Mononuclear cell (primary cell): Measurements from ENCODE around the gene SPEF2. TPM values are rescaled to one million over a fixed set of nuclear protein-coding genes. Genes with fewer than 3 reads are reported as not detected.

Source experiments
- H3K27me3 ChIP-seq: 2 replicates; pipeline ENCODE4 v1.6.0; 2011; ENCODE audit warnings: low read length, control low read depth; ENCODE audit not compliant: insufficient read depth
- H3K4me1 ChIP-seq: 2 replicates; pipeline ENCODE4 v1.5.1; 2011; ENCODE audit warnings: mild to moderate bottlenecking, low read length, control low read depth; ENCODE audit not compliant: insufficient read depth
- H3K4me3 ChIP-seq: 2 replicates; pipeline ENCODE4 v1.5.1; 2011; ENCODE audit warnings: mild to moderate bottlenecking, low read length, moderate library complexity
- H3K9me3 ChIP-seq: 2 replicates; pipeline ENCODE4 v1.5.1; 2011; ENCODE audit warnings: low read depth, mild to moderate bottlenecking, control low read depth, low read length
- total RNA-seq: library from RNA; depleted of rRNA; stranded (reverse); fragments of >200 nt; gene quantifications from one replicate; pipeline ENCODE4 v1.2.3, GENCODE V29; 2012

Gene SPEF2
- total RNA-seq, 1 donor, result 2.9 TPM

- Histone ChIP-seq H3K4me1 (peaks cover 13% of the 10 kb centered on the region), H3K27me3 (no peaks in the 10 kb centered on the region), H3K4me3 (no peak overlapping the region), H3K9me3 (no peaks in the 10 kb centered on the region)
Measured at GRCh38 chr5:35804201-35804653, 186.6 kb downstream of the SPEF2 start.

GRCh38 chr5:35804841-35805240, 187.2 kb downstream of the SPEF2 start:
- Histone ChIP-seq H3K9me3 (no peaks in the 10 kb centered on the region), H3K4me1 (peaks cover 13% of the 10 kb centered on the region), H3K4me3 (no peak overlapping the region), H3K27me3 (no peaks in the 10 kb centered on the region)

GRCh38 chr5:35810601-35811000, 192.9 kb downstream of the SPEF2 start:
- peaks cover 28% of the 10 kb centered on the region for H3K4me1 ChIP-seq
- no peaks in the 10 kb centered on the region for H3K9me3 ChIP-seq
- H3K4me3 ChIP-seq, result no peak overlapping the region
- H3K27me3 ChIP-seq, result no peaks in the 10 kb centered on the region

GRCh38 chr5:35811108-35811741, 193.6 kb downstream of the SPEF2 start:
- H3K4me3 ChIP-seq, result no peak overlapping the region
- peaks cover 31% of the 10 kb centered on the region for H3K4me1 ChIP-seq

GRCh38 chr5:35813521-35813920, 195.9 kb downstream of the SPEF2 start:
- peaks cover 34% of the 10 kb centered on the region for H3K4me1 ChIP-seq
- H3K9me3 ChIP-seq, result no peaks in the 10 kb centered on the region
- no peak overlapping the region for H3K4me3 ChIP-seq
- H3K27me3 ChIP-seq, result no peaks in the 10 kb centered on the region

More at GRCh38 chr5:35811108-35811741, 193.6 kb downstream of the SPEF2 start:
- H3K27me3 ChIP-seq, result no peaks in the 10 kb centered on the region
- no peaks in the 10 kb centered on the region for H3K9me3 ChIP-seq

GRCh38 chr5:35815089-35815936, 197.7 kb downstream of the SPEF2 start:
- Histone ChIP-seq H3K9me3 (no peaks in the 10 kb centered on the region), H3K4me1 (peaks cover 33% of the 10 kb centered on the region), H3K4me3 (no peak overlapping the region), H3K27me3 (no peaks in the 10 kb centered on the region)

- Histone ChIP-seq H3K27me3 (no peaks in the 10 kb centered on the region), H3K4me1 (peaks cover 29% of the 10 kb centered on the region), H3K4me3 (no peak overlapping the region), H3K9me3 (no peaks in the 10 kb centered on the region)
Measured at GRCh38 chr5:35816881-35817521, 199.3 kb downstream of the SPEF2 start.

- Histone ChIP-seq H3K4me3 (no peak overlapping the region), H3K9me3 (no peaks in the 10 kb centered on the region), H3K27me3 (no peaks in the 10 kb centered on the region), H3K4me1 (peaks cover 34% of the 10 kb centered on the region)
Measured at GRCh38 chr5:35819026-35819425, 201.4 kb downstream of the SPEF2 start.

- H3K27me3 ChIP-seq, result no peaks in the 10 kb centered on the region
- no peaks in the 10 kb centered on the region for H3K9me3 ChIP-seq
- H3K4me3 ChIP-seq, result no peak overlapping the region
- peaks cover 35% of the 10 kb centered on the region for H3K4me1 ChIP-seq
Measured at GRCh38 chr5:35819668-35820067, 202.0 kb downstream of the SPEF2 start.

- Histone ChIP-seq H3K9me3 (no peaks in the 10 kb centered on the region), H3K4me1 (peaks cover 39% of the 10 kb centered on the region), H3K4me3 (no peak overlapping the region), H3K27me3 (no peaks in the 10 kb centered on the region)
Measured at GRCh38 chr5:35820735-35821134, 203.1 kb downstream of the SPEF2 start.

GRCh38 chr5:35821513-35821912, 203.8 kb downstream of the SPEF2 start:
- Histone ChIP-seq H3K9me3 (no peaks in the 10 kb centered on the region), H3K4me1 (peaks cover 42% of the 10 kb centered on the region), H3K4me3 (no peak overlapping the region), H3K27me3 (no peaks in the 10 kb centered on the region)

GRCh38 chr5:35822511-35822910, 204.8 kb downstream of the SPEF2 start:
- Histone ChIP-seq H3K27me3 (no peaks in the 10 kb centered on the region), H3K4me1 (peaks cover 47% of the 10 kb centered on the region), H3K9me3 (no peaks in the 10 kb centered on the region), H3K4me3 (no peak overlapping the region)

- no peaks in the 10 kb centered on the region for H3K9me3 ChIP-seq
- H3K4me1 ChIP-seq, result peaks cover 47% of the 10 kb centered on the region
- H3K27me3 ChIP-seq, result no peaks in the 10 kb centered on the region
- no peak overlapping the region for H3K4me3 ChIP-seq
Measured at GRCh38 chr5:35823347-35824098, 205.9 kb downstream of the SPEF2 start.

- H3K9me3 ChIP-seq, result no peaks in the 10 kb centered on the region
- no peak overlapping the region for H3K4me3 ChIP-seq
- peaks cover 38% of the 10 kb centered on the region for H3K4me1 ChIP-seq
- no peaks in the 10 kb centered on the region for H3K27me3 ChIP-seq
Measured at GRCh38 chr5:35826056-35826455, 208.4 kb downstream of the SPEF2 start.

GRCh38 chr5:35826554-35826953, 208.9 kb downstream of the SPEF2 start:
- H3K27me3 ChIP-seq, result no peaks in the 10 kb centered on the region
- no peak overlapping the region for H3K4me3 ChIP-seq
- H3K4me1 ChIP-seq, result peaks cover 39% of the 10 kb centered on the region
- no peaks in the 10 kb centered on the region for H3K9me3 ChIP-seq
